Activated naive CD4-positive, alpha-beta T cell treated with anti-CD3 and anti-CD28 coated beads, Interleukin-2, amount 50 U/mL, for 16 hours (primary cell): ENCODE measurements around the gene NIT2.
"Not testable (repeated sequence)": the region's sequence is repeated elsewhere in the genome, so short reads cannot be mapped to it uniquely, and the experiment has no call there.

Experiments
- DNase-seq: peaks from one replicate; pipeline ENCODE4 v3.0.0-alpha.2; 2020

Gene NIT2, protein sequence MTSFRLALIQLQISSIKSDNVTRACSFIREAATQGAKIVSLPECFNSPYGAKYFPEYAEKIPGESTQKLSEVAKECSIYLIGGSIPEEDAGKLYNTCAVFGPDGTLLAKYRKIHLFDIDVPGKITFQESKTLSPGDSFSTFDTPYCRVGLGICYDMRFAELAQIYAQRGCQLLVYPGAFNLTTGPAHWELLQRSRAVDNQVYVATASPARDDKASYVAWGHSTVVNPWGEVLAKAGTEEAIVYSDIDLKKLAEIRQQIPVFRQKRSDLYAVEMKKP

GRCh38 chr3:100334488-100335351, at the start of gene NIT2:
NIT2 (plus strand) TSS chr3:100334757; CDS start chr3:100334792, 35 bp downstream.
- DNase-seq = peak; percentile 82

- no peak for DNase-seq
Observed at GRCh38 chr3:100288288-100288894, 46.2 kb upstream of the NIT2 start.

DNA sequence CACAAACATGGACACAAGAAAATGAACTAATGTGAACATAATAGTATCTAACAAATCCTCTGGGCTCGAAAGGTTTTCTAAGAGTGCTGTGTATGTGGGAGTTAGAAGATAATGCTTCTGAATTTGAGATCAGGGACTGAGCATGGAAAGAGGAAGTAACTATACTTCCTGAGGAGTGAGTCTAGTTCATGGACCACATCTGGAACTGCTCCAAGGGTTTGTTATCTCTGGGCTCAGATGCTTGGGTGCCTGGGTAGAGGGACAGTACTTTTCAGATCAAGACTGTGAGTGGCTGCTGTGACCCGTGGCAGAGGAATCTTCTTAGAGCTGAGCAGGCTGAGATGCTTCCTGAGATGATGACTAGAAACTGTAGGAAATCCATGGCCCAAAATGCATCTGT, 45.2 kb upstream of the NIT2 start:
- DNase-seq = no peak

DNA sequence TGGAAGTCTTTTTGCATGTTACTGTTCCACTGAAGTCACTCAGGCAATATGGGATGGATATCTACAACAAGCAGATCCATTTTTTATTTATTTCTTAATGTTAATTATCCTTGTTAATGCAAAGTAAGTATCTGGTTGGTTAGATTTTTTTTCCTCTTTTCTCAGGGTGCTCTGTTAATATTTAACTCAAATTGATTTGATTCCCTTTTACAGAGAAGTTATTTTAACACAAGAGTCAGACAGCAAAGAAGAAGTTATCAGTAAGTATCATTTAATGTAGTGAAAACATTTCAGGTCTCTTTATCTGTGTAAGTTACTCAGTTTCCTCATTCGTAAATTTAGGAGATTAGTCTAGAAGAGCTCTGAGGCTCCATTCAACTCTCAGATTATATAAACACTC, 39.5 kb upstream of the NIT2 start:
- DNase-seq = no peak

- DNase-seq = no peak
Observed at GRCh38 chr3:100297784-100298183, 36.8 kb upstream of the NIT2 start.

GRCh38 chr3:100299016-100299415, 35.5 kb upstream of the NIT2 start:
- no peak for DNase-seq

- no peak for DNase-seq
Observed at GRCh38 chr3:100306695-100307094, 27.9 kb upstream of the NIT2 start.

DNA sequence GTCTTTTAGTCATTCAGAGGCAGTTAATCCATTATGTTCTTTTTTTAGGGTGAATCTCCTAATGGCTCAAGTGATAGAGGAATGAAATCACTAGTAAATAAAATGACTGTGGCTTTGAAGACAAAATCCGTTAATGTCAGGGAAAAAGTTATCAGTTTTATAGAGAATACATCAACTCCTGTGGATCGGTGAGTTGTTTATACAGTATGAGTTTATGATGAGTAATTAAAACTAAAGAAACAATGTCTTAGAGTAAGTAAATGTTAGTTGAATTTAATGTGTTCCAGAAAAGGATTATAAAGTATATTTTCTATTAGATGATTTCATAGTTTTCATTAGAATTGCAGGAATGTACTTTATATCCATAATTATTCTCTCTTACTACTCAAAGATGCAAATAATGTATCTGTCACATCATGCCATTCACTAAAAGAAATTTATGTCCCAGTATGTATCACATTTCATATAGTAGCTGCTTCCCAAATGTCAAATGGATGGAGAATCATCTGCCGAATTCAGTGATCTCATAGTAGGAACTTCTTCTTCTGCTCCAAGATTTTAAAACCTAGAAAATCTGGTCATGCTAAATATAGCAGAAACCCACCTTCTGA, 24.1 kb upstream of the NIT2 start:
- no peak for DNase-seq

DNA sequence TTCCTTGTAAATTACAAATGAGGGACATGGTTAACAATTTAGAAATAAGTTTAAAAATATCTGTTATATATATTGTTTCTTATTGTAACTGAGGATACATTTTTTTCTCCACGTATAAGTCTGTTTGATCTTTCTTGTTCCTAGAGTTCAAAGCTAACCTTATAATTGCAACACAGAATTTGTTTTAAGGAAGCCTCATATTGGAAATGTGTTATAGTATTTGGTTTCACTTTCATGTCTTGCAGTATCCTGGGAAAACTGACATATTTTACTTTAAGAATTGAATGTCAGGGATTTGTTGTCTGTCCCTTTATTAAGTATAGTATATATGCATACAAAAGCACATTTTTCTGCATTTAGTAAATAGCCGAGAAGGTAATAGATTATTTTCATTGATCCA, 23.5 kb upstream of the NIT2 start:
- no peak for DNase-seq

- DNase-seq = no peak
Observed at GRCh38 chr3:100316641-100317069, 17.9 kb upstream of the NIT2 start.

DNA sequence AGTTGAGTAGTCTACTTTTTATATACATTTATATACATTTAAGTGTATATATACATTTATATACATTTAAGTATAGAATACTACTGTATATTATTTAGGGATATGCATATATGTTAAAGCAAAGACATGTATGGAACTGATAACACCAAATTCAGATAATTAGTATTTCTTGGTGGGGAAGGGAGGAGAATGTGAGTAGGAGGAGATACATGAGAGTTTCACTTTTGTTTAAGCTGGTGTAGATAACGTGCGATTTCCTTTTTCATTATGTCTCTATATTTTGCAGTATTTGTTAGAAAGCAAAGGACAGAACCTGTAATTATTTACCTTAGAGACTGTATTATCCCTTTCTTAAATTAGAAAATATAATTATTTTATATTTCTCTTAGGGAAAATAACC, 16.6 kb upstream of the NIT2 start:
- no peak for DNase-seq

GRCh38 chr3:100319951-100320350, 14.6 kb upstream of the NIT2 start:
- DNase-seq = no peak

GRCh38 chr3:100324044-100324443, 10.5 kb upstream of the NIT2 start:
- DNase-seq = no peak

DNA sequence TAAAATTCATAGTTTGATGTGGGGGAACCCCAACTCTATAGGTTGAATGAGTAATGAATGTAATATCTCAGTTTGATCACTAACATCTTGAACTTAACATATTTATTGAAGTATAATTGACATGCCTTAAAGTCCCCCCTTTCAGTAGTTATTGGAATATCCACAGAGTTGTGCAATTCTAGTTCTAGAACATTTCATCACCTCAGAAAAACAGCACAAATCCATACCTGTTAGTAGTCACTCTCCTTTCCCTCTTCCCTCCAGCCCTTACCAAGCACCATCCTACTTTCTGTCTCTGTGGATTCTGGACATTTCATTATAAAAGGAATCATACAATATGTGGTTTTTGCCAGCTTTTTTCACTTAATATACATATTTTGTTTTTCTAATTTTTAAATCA, 8.7 kb upstream of the NIT2 start:
- no peak for DNase-seq

DNA sequence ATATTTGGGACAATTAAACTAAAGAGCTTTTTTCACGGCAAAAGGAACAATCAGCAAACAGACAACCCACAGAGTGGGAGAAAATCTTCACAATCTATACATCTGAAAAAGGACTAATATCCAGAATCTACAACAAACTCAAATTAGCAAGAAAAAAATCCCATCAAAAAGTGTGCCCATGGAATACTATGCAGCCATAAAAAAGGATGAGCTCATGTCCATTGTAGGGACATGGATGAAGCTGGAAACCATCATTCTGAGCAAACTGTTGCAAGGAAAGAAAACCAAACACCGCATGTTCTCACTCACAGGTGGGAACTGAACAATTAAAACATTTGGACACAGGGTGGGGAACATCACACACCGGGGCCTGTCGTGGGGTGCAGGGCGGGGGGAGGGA, 7.2 kb upstream of the NIT2 start:
- not testable (repeated sequence) for DNase-seq

GRCh38 chr3:100329800-100330489, 4.6 kb upstream of the NIT2 start:
- no peak for DNase-seq

DNA sequence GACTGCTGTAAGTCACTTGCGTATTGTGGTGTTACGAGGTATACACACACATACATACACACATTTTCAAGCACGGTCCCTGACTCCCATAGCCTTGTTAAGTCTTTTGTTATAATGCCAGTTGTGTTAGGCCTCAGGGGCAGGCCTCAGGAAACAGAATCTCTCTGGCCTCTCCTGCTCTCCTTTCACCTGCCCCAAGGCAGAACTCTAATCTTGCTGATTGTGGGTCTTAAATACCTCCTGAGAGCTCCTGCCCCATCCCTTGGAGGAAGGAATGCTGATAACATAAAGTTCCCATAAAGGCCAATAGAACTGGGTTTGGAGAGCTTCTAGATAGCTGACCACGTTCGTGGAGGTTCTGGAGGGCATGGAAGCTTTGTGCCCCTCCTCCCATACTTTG, 3.9 kb upstream of the NIT2 start:
- DNase-seq = no peak

DNA sequence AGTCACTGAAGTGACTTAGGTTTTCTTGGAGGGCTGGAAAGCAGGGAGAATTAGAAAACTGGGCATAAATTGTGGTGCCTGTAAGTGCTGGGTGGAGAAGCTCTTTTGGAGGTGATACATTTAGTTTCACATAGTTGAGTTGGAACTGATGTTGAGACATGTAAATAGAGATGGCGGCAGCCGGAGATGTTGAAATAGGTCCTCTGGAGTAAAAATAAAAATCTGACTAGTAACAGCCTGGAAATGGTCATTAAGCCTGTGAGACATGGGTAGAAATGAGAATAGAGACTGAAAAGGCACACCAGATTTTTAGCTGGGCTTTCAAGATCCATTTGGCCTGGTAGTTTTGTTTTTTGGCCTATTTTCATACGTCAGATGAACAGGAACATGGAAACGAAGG, 2.9 kb upstream of the NIT2 start:
- no peak for DNase-seq

- DNase-seq = no peak
Observed at GRCh38 chr3:100333051-100333450, 1.5 kb upstream of the NIT2 start.

DNA sequence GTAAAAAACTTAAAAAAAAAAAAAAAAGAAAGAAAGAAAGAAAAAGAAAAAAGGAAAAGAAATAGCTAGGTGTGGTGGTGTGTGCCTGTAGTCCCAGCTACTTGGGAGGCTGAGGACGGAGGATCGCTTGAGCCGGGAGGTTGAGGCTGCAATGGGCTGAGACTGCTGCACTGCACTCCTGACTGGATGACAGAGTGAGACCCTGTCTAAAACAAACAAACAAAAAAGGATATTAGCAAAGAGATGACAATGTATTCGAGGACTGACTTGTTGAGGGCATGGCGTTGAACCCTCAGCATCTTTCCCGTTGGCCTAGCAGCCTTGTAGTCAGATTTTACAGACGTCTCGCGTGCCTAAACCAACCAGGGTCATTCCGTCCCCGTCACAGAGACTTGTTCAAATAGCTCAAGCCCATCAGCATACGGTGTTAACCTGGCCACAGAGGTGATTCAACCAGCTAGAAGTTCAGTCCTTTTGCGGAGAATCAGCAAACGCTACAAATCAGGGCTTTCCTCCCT, 528 bp upstream of the NIT2 start:
- no peak for DNase-seq

- DNase-seq = peak; percentile 17
Observed at GRCh38 chr3:100335434-100335833, 877 bp downstream of the NIT2 start.

DNA sequence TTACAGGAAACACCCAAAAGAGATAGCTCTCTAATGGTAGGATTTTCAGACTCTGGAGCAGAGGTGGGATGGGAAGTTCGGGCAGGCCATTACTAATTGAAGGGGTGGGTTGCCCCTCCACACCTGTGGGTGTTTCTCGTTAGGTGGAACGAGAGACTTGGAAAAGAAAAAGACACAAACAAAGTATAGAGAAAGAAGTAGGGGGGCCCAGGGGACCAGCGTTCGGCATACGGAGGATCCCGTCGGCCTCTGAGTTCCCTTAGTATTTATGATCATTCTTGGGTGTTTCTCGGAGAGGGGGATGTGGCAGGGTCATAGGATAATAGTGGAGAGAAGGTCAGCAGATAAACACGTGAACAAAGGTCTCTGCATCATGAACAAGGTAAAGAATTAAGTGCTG, 1.7 kb downstream of the NIT2 start:
- not testable (repeated sequence) for DNase-seq

DNA sequence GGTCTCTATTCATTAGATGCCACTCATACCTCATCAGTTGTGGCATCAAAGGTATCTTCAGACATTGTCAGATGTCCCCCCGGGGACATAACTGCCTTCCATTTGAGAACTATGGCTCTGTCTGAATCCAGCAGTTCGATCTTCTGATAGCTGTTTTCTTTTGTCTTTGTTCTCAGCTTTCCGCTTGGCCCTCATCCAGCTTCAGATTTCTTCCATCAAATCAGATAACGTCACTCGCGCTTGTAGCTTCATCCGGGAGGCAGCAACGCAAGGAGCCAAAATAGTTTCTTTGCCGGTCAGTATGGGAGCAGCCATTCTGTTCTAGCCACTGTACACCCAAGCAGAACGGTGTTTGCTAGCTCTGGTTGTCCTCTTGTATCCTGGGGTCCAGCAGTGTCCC, 4.4 kb downstream of the NIT2 start:
- no peak for DNase-seq
